HG03521 (cell line): Measurements from ENCODE around the gene MYH7.
"Not testable (repeated sequence)": the region's sequence is repeated elsewhere in the genome, so short reads cannot be mapped to it uniquely, and the experiment has no call there.

Experiments
- ATAC-seq: cut with Tn5 transposase; IDR thresholded peaks from one replicate; pipeline ENCODE4 v1.9.1; 2021; ENCODE audit warnings: mild to moderate bottlenecking, moderate library complexity; ENCODE audit not compliant: unreplicated experiment

Gene MYH7

GRCh38 chr14:23435543-23436326 lies at the start of gene MYH7:
MYH7 (minus strand) TSS chr14:23435660; CDS start chr14:23433732, 1,928 bp downstream.
- ATAC-seq = no peak

GRCh38 chr14:23483236-23483854 lies 47.9 kb upstream of the MYH7 start:
- ATAC-seq = no peak

- ATAC-seq = no peak
Observed at GRCh38 chr14:23482823-23483148, 47.3 kb upstream of the MYH7 start.

GRCh38 chr14:23481979-23482822 lies 46.7 kb upstream of the MYH7 start:
- no peak for ATAC-seq

- ATAC-seq = no peak
Observed at GRCh38 chr14:23481362-23481970, 46.0 kb upstream of the MYH7 start.

- no peak for ATAC-seq
Observed at GRCh38 chr14:23478109-23478759, 42.8 kb upstream of the MYH7 start.

GRCh38 chr14:23470947-23471346 lies 35.5 kb upstream of the MYH7 start:
- ATAC-seq = no peak

- ATAC-seq = no peak
Observed at GRCh38 chr14:23469906-23470403, 34.5 kb upstream of the MYH7 start.

- ATAC-seq = peak; percentile 94
Observed at GRCh38 chr14:23469127-23469905, 33.9 kb upstream of the MYH7 start, which contains the start of gene NGDN. NGDN (plus strand) TSS chr14:23469703; CDS start chr14:23469716, 13 bp downstream.

GRCh38 chr14:23468704-23469126 lies 33.3 kb upstream of the MYH7 start:
- ATAC-seq = no peak

- ATAC-seq = no peak
Observed at GRCh38 chr14:23465261-23465660, 29.8 kb upstream of the MYH7 start.

- no peak for ATAC-seq
Observed at GRCh38 chr14:23464700-23465099, 29.2 kb upstream of the MYH7 start.

- ATAC-seq = no peak
Observed at GRCh38 chr14:23460960-23461359, 25.5 kb upstream of the MYH7 start.

- ATAC-seq = no peak
Observed at GRCh38 chr14:23457587-23458445, 22.4 kb upstream of the MYH7 start.

GRCh38 chr14:23456883-23457586 lies 21.6 kb upstream of the MYH7 start:
- ATAC-seq = not testable (repeated sequence)

GRCh38 chr14:23454445-23454856 lies 19.0 kb upstream of the MYH7 start:
- no peak for ATAC-seq

GRCh38 chr14:23452237-23452636 lies 16.8 kb upstream of the MYH7 start:
- ATAC-seq = no peak

GRCh38 chr14:23450379-23450778 lies 14.9 kb upstream of the MYH7 start:
- ATAC-seq = no peak
